ENCODE data around the gene CBX5. TPM values are rescaled to one million over a fixed set of nuclear protein-coding genes. Genes with fewer than 3 reads are reported as not detected.

Gene CBX5
- total RNA-seq, 4 donors from 2014 or later = 20.5 to 133 (median 50.1) TPM

DNA sequence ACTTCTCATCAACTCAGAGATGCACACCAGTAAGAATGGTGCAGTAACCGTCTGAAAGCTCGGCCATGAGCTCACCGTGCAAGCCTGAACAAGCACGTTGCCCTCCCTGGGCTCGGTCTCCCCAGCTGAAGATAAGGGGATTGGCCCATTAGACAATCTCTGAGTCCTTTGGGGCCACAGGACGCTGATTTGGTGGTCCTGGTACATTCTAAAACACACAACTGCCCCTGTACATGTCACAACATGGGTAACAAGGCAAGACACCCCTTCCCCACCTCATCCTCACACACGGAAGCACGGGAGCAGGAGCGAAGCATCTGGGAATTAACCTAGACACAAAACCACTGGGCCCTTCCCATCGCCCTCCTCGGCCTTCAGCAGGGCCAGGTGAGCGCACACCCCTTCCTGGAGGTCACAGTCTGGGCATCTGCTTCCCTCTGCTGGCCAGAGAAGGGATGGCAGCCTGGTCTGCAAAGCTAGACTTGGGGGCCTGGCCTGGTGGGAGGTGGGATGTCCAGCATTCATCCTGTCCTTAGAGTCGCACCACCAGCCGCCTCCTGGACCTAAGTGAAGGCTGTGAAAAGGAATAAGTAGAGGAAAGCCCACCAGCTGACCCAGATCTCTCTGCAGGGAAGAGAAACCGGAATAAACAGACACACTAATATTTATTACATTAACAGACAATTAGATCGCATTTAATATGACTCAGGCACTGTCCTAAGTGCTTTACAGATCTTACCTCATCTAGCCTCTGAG, 72.2 kb downstream of the CBX5 start:
- no peak for TF ChIP-seq POLR2A (IDR thresholded peaks at IDR 0.05)
- TF ChIP-seq, protein P1, sequence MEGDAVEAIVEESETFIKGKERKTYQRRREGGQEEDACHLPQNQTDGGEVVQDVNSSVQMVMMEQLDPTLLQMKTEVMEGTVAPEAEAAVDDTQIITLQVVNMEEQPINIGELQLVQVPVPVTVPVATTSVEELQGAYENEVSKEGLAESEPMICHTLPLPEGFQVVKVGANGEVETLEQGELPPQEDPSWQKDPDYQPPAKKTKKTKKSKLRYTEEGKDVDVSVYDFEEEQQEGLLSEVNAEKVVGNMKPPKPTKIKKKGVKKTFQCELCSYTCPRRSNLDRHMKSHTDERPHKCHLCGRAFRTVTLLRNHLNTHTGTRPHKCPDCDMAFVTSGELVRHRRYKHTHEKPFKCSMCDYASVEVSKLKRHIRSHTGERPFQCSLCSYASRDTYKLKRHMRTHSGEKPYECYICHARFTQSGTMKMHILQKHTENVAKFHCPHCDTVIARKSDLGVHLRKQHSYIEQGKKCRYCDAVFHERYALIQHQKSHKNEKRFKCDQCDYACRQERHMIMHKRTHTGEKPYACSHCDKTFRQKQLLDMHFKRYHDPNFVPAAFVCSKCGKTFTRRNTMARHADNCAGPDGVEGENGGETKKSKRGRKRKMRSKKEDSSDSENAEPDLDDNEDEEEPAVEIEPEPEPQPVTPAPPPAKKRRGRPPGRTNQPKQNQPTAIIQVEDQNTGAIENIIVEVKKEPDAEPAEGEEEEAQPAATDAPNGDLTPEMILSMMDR (IDR thresholded peaks at IDR 0.05) = peak; percentile 65 to 91 (median 84)
- Histone ChIP-seq H3K9me3 (no peaks in the 10 kb centered on the region), H3K36me3 (no peaks in the 10 kb centered on the region), H3K4me1 (no peaks in the 10 kb centered on the region), H3K27ac (no peak overlapping the region), H3K27me3 (peaks cover 0 to 6% of the 10 kb centered on the region in 2 donors), H3K4me3 (no peak overlapping the region)
- peak; percentile 61 to 81 for DNase-seq
- intact Hi-C loops (cut with DNase I; ENCODE audit: low total_unique reads) = no loop called here

DNA sequence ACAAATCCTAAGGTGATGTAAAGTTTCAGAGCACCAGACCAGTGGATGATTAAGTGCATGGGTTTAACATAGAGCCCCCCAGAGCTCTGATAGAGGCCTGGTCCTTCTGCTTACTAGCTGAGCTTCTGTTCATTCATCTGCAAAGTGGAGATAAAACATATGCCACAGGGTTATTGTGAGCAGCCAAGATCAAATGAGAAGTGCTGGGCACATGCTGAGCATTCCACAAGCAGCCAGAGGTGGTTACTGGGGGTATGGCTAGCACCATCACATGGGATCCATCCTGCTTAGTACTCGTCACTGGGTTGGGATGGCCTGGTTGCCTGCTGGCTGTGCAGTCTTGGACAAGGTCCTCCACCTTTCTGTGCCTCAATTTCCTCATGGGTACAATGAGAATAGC, 73.1 kb downstream of the CBX5 start:
- TF ChIP-seq POLR2A (IDR thresholded peaks at IDR 0.05) = no peak
- H3K4me3 ChIP-seq = no peak overlapping the region
- H3K27me3 ChIP-seq = peaks cover 0 to 6% of the 10 kb centered on the region in 2 donors
- H3K9me3 ChIP-seq = no peaks in the 10 kb centered on the region
- no peaks in the 10 kb centered on the region for H3K36me3 ChIP-seq
- intact Hi-C loops (cut with DNase I; ENCODE audit: low total_unique reads) = no loop called here
- no peak for DNase-seq
- no peaks in the 10 kb centered on the region for H3K4me1 ChIP-seq
- no peak overlapping the region for H3K27ac ChIP-seq

DNA sequence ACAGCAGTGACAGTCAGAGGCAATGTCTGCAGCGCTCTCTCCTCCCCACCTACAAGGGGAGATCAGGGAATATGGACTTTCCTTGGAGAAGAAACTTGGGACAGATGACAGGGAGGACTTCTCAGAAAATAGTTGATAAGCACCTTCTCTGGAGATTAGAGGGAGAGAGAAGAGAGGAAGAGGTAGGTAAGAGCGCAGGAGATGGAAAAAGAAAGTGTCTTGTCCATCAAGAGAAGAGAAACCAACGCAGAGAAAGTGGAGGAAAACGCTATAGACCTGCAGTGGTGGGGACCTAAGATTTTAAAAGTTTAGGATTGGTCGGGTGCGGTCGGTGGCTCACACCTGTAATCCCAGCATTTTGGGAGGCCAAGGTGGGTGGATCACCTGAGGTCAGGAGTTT, 75.6 kb downstream of the CBX5 start:
- H3K4me1 ChIP-seq = no peaks in the 10 kb centered on the region
- TF ChIP-seq, protein P1 (IDR thresholded peaks at IDR 0.05) = no peak
- TF ChIP-seq POLR2A (IDR thresholded peaks at IDR 0.05) = no peak
- intact Hi-C loops (cut with DNase I; ENCODE audit: low total_unique reads) = no loop called here
- no peak overlapping the region for H3K4me3 ChIP-seq
- no peak for DNase-seq
- no peak overlapping the region for H3K27ac ChIP-seq
- no peaks in the 10 kb centered on the region for H3K36me3 ChIP-seq
- no peaks in the 10 kb centered on the region for H3K9me3 ChIP-seq
- H3K27me3 ChIP-seq = peaks cover 0 to 6% of the 10 kb centered on the region in 2 donors

DNA sequence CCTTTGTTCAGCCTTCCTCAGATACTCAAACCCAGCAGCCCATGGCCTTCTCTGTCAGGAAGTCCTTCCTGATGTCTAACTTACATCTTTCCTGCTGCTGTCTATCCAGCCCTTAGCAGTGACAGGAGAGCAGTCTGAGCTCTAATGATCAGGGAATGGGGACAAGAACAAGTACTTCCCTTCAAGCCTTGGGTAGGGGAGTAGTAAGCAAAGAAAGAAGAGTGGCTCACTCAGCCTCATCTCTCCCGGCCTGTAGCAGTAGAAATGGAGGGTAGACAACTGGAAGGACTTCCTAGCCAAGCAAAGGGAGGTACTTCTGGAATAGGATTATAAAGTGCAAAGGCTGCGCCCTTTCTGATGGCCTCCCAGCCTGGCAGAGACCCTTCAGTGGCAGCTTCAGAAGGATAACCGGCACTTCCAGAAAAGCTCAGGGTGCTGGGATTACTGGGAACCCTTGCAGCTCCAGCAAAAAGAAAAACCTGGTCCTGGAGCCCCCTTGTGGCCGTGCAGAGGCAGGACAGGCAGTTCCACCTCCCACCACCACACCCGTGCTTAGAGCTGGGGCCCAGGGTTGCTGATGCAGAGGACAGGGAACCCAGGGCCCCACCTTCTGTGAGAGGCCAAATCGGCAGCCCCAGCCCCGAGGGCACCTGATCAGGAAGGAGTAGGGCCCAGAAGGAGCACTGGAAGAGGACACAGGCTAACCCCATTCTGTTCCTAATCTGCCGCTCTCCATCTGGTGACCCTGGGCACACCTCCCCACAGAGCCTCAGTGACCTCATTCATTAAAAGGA, 78.7 kb downstream of the CBX5 start:
- no peaks in the 10 kb centered on the region for H3K27me3 ChIP-seq
- peak; percentile 38 to 78 for DNase-seq
- intact Hi-C loops (cut with DNase I; ENCODE audit: low total_unique reads) = no loop called here

DNA sequence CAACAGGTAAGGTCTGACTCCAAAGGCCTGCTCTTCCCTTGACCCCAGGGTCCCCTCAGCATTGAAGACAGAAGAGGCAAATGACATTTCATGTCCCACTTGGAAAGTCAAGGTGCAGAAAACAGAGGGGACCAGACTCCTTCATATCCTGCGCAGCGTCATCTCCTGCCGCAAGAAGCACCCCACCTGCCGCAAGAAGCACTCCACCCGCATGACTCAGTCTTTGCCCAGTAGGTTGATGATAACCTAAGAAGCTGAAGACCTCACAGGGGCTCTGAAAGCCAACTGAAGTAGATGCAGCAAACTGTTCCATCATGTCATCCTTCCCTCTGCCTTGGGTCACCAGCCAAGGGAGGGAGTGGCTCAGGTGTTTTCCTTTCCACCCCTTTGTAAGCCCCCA, 79.5 kb downstream of the CBX5 start:
- H3K4me1 ChIP-seq = no peaks in the 10 kb centered on the region
- H3K36me3 ChIP-seq = no peaks in the 10 kb centered on the region
- TF ChIP-seq POLR2A (IDR thresholded peaks at IDR 0.05) = no peak
- TF ChIP-seq, protein P1 (IDR thresholded peaks at IDR 0.05) = no peak
- H3K27ac ChIP-seq = no peak overlapping the region
- no peak for DNase-seq
- no peaks in the 10 kb centered on the region for H3K9me3 ChIP-seq
- H3K4me3 ChIP-seq = no peak overlapping the region
- no peaks in the 10 kb centered on the region for H3K27me3 ChIP-seq
- intact Hi-C loops (cut with DNase I; ENCODE audit: low total_unique reads) = no loop called here

More for the DNA sequence above, 78.7 kb downstream of the CBX5 start:
- H3K27ac ChIP-seq = no peak overlapping the region
- H3K4me1 ChIP-seq = no peaks in the 10 kb centered on the region
- no peaks in the 10 kb centered on the region for H3K9me3 ChIP-seq
- no peak overlapping the region for H3K4me3 ChIP-seq
- no peak for TF ChIP-seq POLR2A (IDR thresholded peaks at IDR 0.05)
- TF ChIP-seq, protein P1 (IDR thresholded peaks at IDR 0.05) = peak; percentile 86 to 98 (median 93)
- H3K36me3 ChIP-seq = no peaks in the 10 kb centered on the region
